ENCODE measurements around the gene PHAX. TPM values are rescaled to one million over a fixed set of nuclear protein-coding genes. Genes with fewer than 3 reads are reported as not detected.
"Not testable (repeated sequence)": the region's sequence is repeated elsewhere in the genome, so short reads cannot be mapped to it uniquely, and the experiment has no call there.

PHAX gene
- total RNA-seq, 1 donor from 2014 or later = 31.2 TPM

DNA sequence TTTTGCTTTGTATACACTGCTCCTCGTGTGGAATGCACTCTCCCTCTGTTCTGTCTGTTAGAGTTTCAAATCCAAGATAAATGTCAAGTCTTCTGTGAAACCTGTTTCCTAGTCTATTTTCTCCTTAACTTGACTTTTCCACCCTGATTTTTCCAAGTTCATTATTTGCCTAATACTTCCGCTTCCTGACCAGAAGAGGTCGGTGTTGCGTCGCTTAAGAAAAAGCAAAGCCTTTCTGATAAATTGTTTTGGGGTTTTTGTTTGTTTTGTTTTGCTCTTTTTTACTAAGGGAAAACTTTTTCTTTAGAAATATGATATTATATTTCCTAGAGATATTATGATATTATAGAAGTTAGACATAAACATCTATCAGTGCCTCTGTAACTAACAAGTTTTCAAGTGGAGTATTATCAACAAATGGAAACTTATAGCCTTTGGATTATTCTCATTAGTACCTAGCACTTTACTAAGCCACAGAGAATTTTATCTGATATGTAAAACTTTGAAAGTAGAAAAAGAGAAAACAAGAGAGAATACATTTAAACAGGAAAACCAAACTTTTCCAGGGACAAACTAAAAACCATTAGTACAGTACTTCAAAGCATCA lies 55.8 kb downstream of the PHAX start:
- DNase-seq (ENCODE audit: low read depth in 2 of 2) = peak; percentile 61 to 63

DNA sequence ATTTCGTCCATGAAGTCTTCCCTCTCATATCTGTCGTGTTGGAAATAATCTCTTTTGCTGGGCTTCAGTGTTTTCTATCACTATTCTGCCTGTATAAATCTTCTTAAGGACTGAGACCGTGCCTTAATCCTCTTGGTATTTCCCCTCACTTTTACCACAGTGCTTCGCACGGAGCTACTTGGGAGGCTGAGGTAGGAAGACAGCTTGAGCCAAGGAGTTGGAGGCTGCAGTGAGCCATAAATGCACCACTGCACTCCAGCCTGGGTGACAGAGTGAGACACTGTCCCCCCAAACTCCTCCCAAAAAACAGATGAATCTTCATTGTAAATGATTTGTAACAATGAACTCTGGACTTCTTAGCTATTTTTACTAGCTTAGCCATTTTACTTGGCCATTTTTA lies 57.8 kb downstream of the PHAX start:
- no peak for DNase-seq (ENCODE audit: low read depth in 2 of 2)

DNA sequence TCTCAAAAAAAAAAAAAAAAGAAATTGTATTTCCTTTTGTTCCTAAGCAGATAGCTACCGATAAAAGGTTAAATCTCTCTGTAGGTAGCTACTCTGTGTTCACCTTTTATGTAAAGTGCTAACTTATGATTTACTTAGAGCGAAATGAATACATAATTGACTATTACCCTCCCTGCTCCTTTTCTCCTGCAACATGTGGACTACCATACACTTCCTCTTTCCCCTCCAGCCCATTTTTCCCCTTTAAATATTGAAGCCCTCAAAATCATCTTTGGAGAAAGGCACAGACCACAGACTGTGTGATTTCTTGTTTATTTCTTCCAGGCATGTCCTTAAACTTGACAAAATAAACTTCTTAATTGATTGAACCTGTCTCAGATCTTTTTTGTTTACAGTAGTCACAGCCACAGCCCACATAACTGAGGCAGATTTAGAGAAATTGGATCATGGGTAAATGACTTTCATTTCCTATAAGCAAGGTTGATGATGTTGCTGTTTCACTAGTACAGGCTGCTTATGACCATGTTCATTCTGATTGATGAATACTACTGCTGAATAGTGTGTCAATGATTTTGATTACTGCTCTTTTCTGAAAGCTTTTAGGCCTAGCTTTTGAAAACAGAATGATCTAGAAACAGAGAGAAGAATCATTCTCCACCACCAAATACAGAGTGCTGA lies 59.2 kb downstream of the PHAX start:
- no peak for DNase-seq (ENCODE audit: low read depth in 2 of 2)

DNA sequence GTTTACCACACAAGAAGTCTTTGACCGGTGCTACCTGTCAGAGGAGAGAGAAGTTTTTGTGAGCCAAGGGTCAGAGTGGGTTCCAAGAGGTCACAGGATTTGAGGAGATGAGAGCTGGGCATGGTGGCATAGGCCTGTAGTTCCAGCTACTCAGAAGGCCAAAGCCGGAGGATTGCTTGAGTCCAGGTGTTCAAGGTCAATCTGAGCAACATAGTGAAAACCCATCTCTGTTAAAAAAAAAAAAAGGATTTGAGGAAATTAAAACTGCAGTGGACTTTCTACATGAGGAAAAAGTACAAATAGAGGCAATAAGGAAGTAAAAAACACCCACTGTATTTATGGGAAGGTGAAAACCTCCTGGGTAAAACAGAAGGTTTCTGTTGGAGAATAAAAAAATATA lies 63.8 kb downstream of the PHAX start:
- no peak for DNase-seq (ENCODE audit: low read depth in 2 of 2)

DNA sequence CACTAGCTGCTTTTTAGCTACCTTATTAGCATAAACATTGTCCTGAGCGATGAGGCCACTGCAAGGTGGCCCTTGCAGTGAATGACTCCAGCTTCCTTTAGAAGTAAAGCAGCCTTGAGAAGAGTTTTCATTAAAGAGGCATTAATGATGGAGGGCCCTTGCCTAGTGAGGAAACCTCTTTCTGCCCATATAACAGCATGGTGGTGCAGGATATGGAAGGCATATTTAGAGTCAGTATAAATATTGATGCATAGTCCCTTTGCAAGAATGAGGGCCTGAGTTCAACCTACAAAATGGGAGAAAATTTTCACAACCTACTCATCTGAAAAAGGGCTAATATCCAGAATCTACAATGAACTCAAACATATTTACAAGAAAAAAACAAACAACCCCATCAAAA lies 69.4 kb downstream of the PHAX start:
- DNase-seq (ENCODE audit: low read depth in 2 of 2) = not testable (repeated sequence)

DNA sequence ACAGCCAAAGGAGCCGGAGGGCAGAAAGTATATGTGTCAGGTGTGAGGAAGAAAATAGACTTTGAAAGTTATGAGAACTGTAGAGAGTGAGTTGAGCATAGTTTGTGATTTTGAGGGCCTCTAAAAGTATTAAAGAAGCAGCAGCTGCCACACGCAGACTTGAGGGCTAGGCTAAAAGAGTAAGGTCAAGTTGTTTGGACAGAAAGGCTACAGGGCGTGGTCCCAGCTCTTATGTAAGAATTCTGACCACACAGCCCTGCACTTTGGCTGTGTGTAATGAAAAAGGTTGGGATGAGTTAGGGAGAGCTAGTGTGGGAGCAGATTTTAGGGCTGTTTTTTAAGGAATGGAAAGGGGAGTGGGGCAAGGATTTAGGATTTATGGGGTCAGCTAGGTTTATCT lies 70.9 kb downstream of the PHAX start:
- not testable (repeated sequence) for DNase-seq (ENCODE audit: low read depth in 2 of 2)

DNA sequence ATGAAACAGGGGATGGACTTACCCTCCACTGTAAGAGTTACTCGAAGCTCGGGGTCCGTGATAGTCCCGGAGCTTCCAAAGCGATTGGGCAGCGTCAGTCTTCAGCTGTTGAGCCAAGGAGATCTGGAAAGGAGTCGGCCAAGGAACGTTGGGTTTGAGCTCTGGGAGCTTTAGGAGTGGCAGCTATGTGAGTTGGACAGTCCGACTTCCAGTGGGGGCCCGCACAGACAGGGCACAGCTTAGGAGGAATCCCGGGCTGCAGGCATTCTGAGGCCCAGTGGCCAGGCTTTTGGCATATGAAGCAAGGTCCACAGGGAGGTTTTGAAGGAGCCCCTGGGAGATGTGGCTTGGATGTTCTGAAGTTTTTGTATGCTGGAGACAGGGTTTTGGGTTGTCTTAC lies 72.7 kb downstream of the PHAX start:
- DNase-seq (ENCODE audit: low read depth in 2 of 2) = no peak

DNA sequence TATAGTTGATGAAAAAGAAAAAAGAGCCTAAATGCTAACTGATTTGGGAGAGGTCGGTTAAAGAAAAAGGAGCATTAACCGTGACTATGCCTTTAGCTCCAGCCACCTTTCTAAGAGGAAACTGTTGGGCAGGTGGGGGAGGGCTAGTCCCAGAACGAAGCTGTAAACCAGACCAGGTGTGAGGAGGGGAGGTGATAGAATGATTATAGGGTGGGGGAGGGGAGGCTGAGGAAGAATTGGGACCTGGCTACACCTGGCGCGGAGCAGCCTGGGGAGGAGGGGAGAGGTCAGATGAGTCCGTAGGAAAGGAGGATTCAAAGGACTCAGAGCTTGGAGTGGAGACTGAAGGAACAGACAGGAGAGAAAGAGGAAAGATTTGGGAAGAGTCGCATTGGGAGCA lies 73.4 kb downstream of the PHAX start:
- DNase-seq (ENCODE audit: low read depth in 2 of 2) = no peak

DNA sequence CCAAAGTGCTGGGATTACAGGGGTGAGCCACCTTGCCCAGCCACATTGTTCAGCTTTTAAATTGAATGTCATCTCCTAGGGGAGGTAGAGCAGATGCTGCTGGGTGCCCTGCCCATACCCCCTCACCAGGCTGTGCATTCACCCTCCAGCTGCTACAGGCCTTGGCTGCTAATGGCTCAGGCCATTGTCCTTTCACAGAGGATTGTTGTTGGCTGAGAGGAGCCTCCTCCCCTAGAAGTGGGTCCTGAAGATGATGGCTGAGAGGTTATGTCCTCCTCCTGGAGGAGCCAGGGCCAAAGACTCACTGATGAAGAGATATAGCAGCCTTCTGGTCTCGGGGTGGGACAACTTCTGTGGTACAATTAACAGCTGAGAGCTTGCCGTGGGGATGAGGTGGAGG lies 74.6 kb downstream of the PHAX start:
- DNase-seq (ENCODE audit: low read depth in 2 of 2) = no peak

DNA sequence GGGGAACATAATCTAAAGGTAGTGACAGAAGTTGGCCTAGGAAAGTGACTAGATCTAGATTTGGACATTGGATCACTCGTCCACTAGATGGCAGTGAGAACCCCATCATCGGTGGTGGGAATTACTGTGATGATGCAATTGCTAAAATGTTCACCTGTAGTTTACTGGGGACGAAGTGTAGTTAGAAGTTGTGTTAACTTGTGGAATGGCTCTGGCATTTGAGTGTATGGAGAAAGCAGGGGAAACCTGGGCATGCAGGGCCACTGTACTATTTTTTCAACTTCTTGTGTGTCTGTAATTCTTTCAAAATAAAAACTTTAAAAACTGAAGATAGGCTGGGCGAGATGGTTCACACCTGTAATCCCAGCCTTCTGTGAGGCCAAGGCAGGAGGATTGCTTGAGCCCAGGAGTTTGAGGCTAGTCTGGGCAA lies 75.5 kb downstream of the PHAX start:
- DNase-seq (ENCODE audit: low read depth in 2 of 2) = peak; percentile 58 to 76

Other genes with a start within 250 kb of the PHAX start
- 9.4 and 13.3 TPM in 2 replicates for gene GRAMD2B, start 177.5 kb upstream of the PHAX start, total RNA-seq
- gene ALDH7A1, start 5.7 kb upstream of the PHAX start, total RNA-seq = 12.5 and 25.1 TPM in 2 replicates
- 13.3 and 32.0 TPM in 2 replicates for gene LMNB1, start 176.2 kb downstream of the PHAX start, total RNA-seq